ENCODE measurements around the gene DEXI.

DNA sequence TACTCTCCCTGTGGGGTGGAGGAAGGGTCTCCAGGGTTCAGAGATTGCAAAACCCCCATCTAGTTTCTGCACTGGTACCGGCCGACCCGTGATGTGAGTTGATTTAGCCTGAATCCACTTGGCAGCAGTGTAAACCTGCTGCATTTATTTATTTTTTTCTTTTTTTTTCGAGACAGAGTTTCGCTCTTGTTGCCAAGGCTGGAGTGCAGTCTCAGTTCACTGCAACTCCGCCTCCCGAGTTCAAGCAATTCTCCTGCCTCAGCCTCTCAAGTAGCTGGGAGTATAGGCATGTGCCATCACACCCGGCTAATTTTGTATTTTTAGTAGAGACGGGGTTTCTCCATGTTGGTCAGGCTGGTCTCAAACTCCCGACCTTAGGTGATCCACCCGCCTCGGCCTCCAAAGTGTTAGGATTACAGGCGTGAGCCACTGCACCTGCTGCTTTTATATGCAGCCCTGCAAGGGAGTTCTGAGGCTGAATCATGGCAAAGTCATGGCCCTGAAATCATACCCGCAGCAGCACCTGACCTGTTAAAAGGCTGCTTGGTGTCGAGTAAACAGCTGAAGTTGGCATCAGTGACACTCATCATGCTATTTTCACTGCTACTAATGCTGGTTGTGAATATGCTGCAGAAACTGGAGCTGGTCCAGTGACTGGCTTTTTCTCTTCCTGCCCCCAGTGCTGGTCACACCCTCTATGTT, 21.4 kb downstream of the DEXI start:
- TF ChIP-seq EZH2phosphoT487 (IDR thresholded peaks at IDR 0.05; ENCODE audit: insufficient read depth, low read depth) (no peak), EZH2 (IDR thresholded peaks at IDR 0.05; ENCODE audit: insufficient read depth, poor library complexity, severe bottlenecking) (no peak)

Measured in GM23248 (cell line).